Cardiac fibroblast (primary cell): ENCODE data around the gene CPAMD8.
"Not testable (repeated sequence)": the region's sequence is repeated elsewhere in the genome, so short reads cannot be mapped to it uniquely, and the experiment has no call there.

Experiments used
- DNase-seq, 2 donors: peaks; one replicate each; pipeline versions ENCODE4 v3.0.0 to v3.0.0-alpha.2; 2010; ENCODE audit warnings: low read depth in 2 of 2
- H3K4me3 ChIP-seq, 2 donors: replicated peaks in 1 of 2; 1 replicate in 1 of 2; 2 replicates in 1 of 2; pipeline ENCODE4 v1.5.1; 2011; ENCODE audit warnings: low read depth in 2 of 2, low read length in 2 of 2, mild to moderate bottlenecking in 2 of 2, moderate library complexity in 1 of 2
- TF ChIP-seq, protein P1 (sequence below): IDR thresholded peaks from one replicate; pipeline ENCODE4 v1.5.1; 2011; ENCODE audit warnings: low read depth, mild to moderate bottlenecking, low read length, inconsistent platforms

Gene CPAMD8

DNA sequence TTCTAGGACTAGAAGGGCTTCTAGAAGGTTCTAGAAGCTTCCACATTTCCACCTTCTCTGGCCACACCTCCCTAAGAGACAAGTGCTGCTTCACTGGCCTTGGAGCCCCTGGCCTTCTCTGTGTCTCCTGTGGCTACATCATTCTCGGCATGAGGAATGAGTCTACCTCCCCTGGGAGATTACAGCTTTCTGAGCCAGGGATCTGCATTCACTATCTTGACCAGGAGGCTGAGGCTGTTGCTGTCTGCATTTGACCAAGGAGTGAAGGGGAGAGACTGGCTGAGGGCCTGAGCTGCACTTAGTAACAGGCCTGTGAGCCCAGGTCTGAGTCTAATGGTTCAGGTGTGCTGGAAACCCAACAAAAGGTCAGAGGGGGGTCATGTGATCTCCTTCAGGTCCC, 5.3 kb downstream of the CPAMD8 start:
- TF ChIP-seq, protein P1, sequence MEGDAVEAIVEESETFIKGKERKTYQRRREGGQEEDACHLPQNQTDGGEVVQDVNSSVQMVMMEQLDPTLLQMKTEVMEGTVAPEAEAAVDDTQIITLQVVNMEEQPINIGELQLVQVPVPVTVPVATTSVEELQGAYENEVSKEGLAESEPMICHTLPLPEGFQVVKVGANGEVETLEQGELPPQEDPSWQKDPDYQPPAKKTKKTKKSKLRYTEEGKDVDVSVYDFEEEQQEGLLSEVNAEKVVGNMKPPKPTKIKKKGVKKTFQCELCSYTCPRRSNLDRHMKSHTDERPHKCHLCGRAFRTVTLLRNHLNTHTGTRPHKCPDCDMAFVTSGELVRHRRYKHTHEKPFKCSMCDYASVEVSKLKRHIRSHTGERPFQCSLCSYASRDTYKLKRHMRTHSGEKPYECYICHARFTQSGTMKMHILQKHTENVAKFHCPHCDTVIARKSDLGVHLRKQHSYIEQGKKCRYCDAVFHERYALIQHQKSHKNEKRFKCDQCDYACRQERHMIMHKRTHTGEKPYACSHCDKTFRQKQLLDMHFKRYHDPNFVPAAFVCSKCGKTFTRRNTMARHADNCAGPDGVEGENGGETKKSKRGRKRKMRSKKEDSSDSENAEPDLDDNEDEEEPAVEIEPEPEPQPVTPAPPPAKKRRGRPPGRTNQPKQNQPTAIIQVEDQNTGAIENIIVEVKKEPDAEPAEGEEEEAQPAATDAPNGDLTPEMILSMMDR = no peak
- H3K4me3 ChIP-seq = no peak overlapping the region
- peak; percentile 17 to 71 for DNase-seq

GRCh38 chr19:17020823-17021222, 5.8 kb downstream of the CPAMD8 start:
- peak; percentile 7 to 53 for DNase-seq
- no peak overlapping the region for H3K4me3 ChIP-seq
- TF ChIP-seq, protein P1 = no peak

DNA sequence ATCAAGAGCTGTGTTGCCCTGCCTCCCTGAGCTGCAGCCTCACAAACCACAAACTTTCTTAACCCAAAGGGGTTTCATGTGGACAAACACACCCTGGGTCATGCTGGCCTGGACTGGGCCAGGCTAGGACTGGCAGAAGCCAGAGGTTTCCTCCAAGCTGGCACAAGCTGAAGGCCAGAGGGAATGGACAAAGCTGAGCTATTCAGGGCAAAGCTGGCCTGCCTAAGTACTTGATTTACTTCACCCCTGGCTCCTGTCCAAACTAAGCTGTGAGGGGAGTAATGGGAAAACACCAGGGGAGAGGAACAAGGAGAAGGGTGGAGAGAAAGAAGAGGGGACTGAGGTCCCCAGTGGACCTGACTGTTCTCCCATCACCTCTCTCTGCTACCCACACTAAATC, 6.2 kb downstream of the CPAMD8 start:
- TF ChIP-seq, protein P1 = no peak
- no peak overlapping the region for H3K4me3 ChIP-seq
- DNase-seq = peak in 1 of 2 donors; percentile 14

- peak in 1 of 2 donors; percentile 30 for DNase-seq
- H3K4me3 ChIP-seq = not testable (repeated sequence)
Observed at GRCh38 chr19:17014212-17014861, 12.3 kb downstream of the CPAMD8 start.

DNA sequence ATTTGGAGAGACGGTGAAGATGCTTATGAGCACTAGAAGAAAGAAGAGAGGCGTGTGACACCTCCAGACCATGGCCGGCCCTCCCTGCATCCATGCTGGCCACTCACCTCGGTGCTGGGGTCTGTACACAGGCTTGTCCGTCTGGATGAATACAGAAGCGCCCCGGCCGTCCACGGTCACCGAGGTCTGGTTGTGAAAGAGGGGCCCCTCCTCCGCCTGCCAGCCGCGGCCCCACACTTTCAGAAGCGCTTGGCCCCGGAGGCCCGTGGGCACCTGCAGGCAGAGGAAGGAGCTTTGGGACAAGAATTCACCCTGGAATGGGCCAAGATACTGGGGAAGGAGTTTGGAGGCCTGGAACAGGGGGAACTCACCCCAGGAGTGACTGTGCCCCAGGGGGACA, 15.1 kb downstream of the CPAMD8 start:
- no peak overlapping the region for H3K4me3 ChIP-seq
- TF ChIP-seq, protein P1 = no peak
- DNase-seq = no peak

GRCh38 chr19:17006579-17006978, 20.0 kb downstream of the CPAMD8 start:
- DNase-seq = no peak
- TF ChIP-seq, protein P1 = no peak
- H3K4me3 ChIP-seq = no peak overlapping the region

DNA sequence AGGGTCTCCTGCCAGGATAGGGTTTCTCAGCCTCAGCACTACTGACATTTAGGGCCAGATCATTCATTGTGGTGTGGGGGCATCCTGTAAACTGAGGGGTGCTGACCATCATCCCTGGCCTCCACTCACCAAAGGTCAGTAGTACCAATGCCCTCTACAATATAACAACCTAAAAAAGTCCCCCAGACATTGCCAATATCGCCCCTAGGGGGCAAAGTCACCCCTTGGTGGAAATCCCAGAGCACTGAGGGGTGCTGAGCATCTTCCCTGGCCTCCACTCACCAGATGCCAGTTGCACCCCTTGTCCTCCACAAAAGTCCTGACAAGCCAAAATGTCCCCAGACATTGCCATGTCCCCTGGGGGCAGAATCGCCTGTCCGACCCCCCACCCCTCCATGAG, 21.6 kb downstream of the CPAMD8 start:
- no peak for DNase-seq
- TF ChIP-seq, protein P1 = no peak
- no peak overlapping the region for H3K4me3 ChIP-seq
